Stimulated activated effector memory CD8-positive, alpha-beta T cell treated with anti-CD3 and anti-CD28 coated beads, Interleukin-12 subunit alpha, Interleukin-12 subunit beta, amount 100 ng/mL, for 72 hours (primary cell): ENCODE measurements around the gene SMG9.
A peak's percentile ranks its signal among the peaks of the same experiment; 100 is the strongest.

Experiments used
- ATAC-seq: fragments of 150-1000 bp; cut with Tn5 transposase; 2 replicates; pipeline ENCODE4 v1.10.0; 2021
- DNase-seq, 2 donors: peaks; one replicate each; pipeline ENCODE4 v3.0.0; 2021 to 2022; ENCODE audit warnings: low spot score in 2 of 2
- H3K27ac Mint-ChIP-seq: one replicate; pipeline ENCODE4 v1.8.0; 2022; ENCODE audit warnings: mild to moderate bottlenecking, mixed read lengths
- H3K36me3 Mint-ChIP-seq: one replicate; pipeline ENCODE4 v1.8.0; 2022; ENCODE audit warnings: mild to moderate bottlenecking, mixed read lengths
- H3K4me1 Mint-ChIP-seq: one replicate; pipeline ENCODE4 v1.8.0; 2022; ENCODE audit warnings: mixed read lengths
- H3K4me3 Mint-ChIP-seq: one replicate; pipeline ENCODE4 v1.8.0; 2022; ENCODE audit warnings: mild to moderate bottlenecking, mixed read lengths
- H3K9me3 Mint-ChIP-seq: one replicate; pipeline ENCODE4 v1.8.0; 2022; ENCODE audit warnings: mixed read lengths

The SMG9 gene

DNA sequence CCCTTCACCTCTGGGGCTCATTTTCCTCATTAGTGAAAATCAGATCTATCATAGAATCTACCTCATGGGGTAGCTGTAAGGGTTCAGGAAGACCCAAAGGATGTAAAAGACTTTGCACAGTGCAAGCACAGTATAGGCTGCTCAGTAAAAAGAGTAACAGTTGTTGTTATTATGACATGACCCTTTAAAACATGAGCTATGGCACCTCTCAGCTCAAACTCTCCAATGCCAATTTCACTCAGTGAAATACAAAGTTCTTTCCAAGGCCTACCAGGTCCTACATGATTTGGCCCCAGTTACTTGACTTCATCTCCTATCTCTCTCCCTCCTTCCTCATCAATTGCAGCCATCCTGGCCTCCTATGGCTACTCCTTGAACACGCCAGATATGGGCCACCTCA, 4.9 kb downstream of the SMG9 start:
- Mint-ChIP-seq H3K27ac (peak overlapping the region; percentile 74), H3K4me3 (no peak overlapping the region), H3K36me3 (peaks cover 82% of the 10 kb centered on the region), H3K9me3 (no peaks in the 10 kb centered on the region), H3K4me1 (peaks cover 77% of the 10 kb centered on the region)
- DNase-seq (no peak), ATAC-seq (no peak)

DNA sequence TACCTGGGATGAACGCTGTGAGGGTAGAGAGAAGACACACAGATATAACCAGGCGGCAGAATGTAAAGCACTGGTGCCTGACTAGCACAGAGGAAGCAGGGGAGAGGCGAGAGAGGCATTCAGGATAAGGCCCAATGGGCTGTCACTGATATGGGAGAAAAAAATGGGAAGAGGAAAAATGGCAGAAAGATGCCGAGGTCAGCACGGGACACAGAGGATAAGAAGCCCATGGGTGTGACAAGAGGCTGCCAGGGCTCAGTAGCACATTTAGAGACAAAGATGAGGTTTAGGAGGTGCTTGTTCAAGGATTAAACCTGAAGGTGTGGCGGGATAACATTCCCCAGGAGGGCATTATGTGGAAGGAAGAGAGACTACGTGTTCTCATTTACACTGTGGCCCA, 5.6 kb downstream of the SMG9 start:
- H3K27ac Mint-ChIP-seq, result peak overlapping the region; percentile 74
- ATAC-seq (no peak), DNase-seq (no peak)
- no peak overlapping the region for H3K4me3 Mint-ChIP-seq
- H3K36me3 Mint-ChIP-seq, result peaks cover 82% of the 10 kb centered on the region
- H3K4me1 Mint-ChIP-seq, result peaks cover 73% of the 10 kb centered on the region
- no peaks in the 10 kb centered on the region for H3K9me3 Mint-ChIP-seq

DNA sequence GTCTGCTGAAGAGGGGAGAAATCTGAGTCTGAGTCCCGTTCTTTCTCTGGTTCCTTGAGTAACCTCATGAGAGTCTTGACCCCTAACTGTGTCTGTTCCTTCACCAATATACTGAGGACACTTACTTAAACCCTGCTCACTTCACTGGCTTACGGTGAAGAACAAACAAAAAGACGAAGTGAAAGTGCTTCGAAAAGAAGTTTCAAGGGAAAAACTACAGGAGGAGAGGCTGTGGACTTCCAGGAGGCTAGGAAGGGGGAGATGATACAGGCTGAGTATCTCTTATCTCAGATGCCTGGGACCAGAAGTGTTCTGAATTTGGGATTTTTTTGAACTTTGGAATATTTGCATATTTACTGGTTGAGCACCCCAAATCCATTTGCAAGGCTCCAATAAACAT, 6.1 kb downstream of the SMG9 start:
- H3K27ac Mint-ChIP-seq, result peak overlapping the region; percentile 74
- H3K4me3 Mint-ChIP-seq, result peak overlapping the region; percentile 53
- peaks cover 69% of the 10 kb centered on the region for H3K4me1 Mint-ChIP-seq
- DNase-seq (no peak), ATAC-seq (no peak)
- no peaks in the 10 kb centered on the region for H3K9me3 Mint-ChIP-seq
- H3K36me3 Mint-ChIP-seq, result peaks cover 86% of the 10 kb centered on the region

DNA sequence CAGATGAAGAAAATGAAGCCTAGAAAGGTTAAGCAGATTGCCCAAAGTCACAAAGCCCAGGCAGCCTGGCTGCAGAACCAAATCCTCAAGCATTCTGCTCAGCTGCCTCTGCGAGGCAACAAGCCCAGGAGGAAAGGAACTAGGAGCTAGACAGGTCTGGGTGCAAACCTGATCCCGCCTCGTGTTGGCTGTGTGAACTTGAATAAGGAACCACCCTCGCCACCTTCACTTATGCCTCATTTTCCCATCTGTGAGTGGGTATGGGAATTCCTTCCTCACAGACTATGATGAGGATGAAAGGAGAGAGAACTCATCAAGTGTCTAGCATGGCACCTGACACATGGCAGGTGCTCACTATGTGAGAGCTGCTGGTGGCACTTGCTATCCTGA, 6.6 kb downstream of the SMG9 start:
- no peaks in the 10 kb centered on the region for H3K9me3 Mint-ChIP-seq
- no peak for DNase-seq
- peak overlapping the region; percentile 74 for H3K27ac Mint-ChIP-seq
- H3K4me1 Mint-ChIP-seq, result peaks cover 68% of the 10 kb centered on the region
- ATAC-seq, result no peak
- peaks cover 90% of the 10 kb centered on the region for H3K36me3 Mint-ChIP-seq
- peak overlapping the region; percentile 53 for H3K4me3 Mint-ChIP-seq

DNA sequence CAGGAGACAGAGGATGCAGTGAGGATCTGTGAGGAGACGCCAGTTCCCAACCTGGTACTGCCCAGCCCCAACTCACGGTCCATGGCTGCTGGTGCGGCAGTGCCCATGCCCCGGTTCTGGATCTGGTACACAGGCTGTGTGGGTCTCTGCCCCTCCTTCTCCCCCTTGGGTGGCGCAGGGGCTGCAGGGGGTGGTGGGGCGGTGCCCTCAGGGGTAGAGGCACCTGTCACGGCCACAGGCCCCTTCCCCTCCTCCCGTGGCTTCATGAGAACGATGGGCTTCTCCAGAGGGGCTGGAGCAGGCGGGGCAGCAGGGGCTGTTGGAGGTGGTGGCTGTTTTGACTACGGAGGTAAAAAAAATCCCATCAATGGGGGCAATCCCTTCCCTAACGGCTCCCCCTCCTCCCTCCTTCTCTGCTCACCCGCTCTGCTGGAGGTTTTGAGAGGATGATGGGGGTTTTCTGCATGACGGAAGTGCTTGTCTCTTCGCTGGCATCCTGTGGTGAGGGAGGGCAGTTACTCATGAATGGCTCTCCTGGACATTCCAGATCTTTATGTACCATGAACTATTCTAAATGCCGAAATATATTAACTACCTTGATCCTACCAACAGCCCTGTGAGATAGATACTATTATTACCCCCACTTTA, 7.1 kb downstream of the SMG9 start:
- H3K4me1 Mint-ChIP-seq, result peaks cover 63% of the 10 kb centered on the region
- H3K4me3 Mint-ChIP-seq, result peak overlapping the region; percentile 53
- H3K36me3 Mint-ChIP-seq, result peaks cover 96% of the 10 kb centered on the region
- peak; percentile 36 for ATAC-seq
- H3K9me3 Mint-ChIP-seq, result no peaks in the 10 kb centered on the region
- no peak for DNase-seq
- peak overlapping the region; percentile 74 for H3K27ac Mint-ChIP-seq

DNA sequence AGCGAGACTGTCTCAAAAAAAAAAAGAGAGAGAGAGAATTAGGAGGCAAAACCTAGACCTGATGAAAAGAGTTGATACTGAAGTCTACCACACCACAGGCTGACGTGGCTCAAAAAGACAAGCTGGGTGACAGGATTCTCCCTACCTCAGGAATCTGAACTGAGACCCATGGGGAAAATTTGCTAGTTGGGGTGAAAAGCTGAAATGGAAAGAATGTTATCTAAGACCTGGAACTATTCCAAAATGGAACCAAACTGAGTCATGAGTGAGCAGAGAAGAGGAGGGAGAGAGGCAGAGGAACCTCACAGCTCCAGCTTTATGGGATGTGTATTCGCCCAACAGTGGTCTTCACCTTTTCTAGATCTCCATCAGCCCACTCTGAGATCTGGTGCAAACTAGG, 11.7 kb downstream of the SMG9 start:
- Mint-ChIP-seq H3K4me3 (no peak overlapping the region), H3K36me3 (peaks cover 100% of the 10 kb centered on the region), H3K9me3 (no peaks in the 10 kb centered on the region), H3K27ac (peak overlapping the region; percentile 64), H3K4me1 (peaks cover 30% of the 10 kb centered on the region)
- DNase-seq (no peak), ATAC-seq (no peak)

DNA sequence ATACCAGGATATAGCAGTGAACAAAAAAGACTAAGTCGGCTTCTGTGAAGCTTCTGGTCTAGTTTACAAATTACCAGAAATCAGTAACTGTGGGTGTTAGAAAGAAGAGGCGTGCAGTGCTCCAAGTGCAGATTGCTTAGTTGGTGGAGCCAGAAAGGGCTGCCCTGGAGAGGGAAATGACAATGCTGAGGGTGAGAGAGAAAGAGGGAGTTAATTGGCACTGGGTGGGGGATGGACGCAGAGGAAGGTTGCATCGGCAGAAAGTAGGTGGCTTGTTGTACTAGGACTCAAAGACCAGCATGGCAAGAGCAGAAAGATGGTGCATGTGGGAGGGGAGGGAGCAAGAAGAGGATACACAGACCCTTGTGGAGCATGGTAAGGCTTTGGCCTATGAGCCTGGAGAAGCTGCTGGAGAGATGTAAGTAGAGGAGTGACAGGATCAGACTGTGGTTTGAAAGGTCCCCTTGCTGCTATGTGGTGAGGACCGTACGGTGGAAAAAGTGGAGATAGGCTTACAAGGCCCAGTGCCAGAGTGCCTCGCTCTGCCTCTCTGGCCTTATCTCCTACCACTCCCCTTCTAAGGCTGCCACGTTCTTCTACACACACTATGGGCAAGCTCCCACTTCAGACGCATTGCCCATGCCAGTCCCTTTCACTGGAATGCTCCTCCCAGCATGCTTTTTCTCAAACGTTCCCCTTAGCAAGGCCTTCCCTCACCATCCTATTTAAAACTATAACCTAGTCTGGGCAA, 13.5 kb downstream of the SMG9 start:
- ATAC-seq (no peak), DNase-seq (no peak)
- H3K4me1 Mint-ChIP-seq, result peaks cover 22% of the 10 kb centered on the region
- no peak overlapping the region for H3K4me3 Mint-ChIP-seq
- no peaks in the 10 kb centered on the region for H3K9me3 Mint-ChIP-seq
- H3K36me3 Mint-ChIP-seq, result peaks cover 100% of the 10 kb centered on the region
- H3K27ac Mint-ChIP-seq, result peak overlapping the region; percentile 15

DNA sequence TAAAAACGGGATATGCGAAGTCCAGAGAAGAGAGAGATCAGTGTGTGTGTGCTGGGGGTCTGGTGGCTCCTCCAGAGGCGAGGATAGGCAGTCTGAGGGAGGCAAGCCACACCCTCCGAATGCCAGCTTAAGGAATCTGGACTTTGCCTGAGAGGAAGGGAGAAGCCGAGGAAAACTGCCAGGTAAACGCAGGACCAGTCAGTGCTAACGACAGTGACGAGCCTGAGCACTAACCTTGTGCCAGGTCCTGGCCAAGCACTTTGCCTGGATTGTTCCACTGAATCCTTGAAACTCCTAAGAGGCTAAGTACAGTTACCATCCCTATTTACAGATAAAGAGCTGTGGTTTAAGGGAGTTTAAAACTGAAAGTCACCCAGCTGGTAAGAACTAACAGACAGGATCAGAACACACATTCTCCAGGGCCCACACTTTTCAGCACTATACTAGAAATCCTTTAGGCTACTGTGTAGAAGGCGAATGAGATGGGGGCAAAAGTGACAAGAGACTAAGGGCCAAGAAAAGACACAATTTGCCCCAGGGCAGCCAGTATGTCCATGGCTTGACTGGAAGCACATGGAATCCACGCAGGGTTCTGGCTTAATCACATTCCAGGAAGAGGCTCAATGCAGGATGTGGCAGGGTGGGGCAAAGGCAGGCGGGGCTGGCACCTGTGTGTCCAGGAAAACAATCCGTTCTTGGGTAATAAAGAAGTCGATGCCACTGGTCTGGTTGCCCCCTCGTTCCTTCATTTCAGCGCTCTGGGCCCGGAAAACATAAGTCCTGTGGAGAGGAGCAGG, 15.1 kb downstream of the SMG9 start:
- H3K4me1 Mint-ChIP-seq, result peaks cover 15% of the 10 kb centered on the region
- no peak for DNase-seq
- no peaks in the 10 kb centered on the region for H3K9me3 Mint-ChIP-seq
- no peak for ATAC-seq
- peaks cover 99% of the 10 kb centered on the region for H3K36me3 Mint-ChIP-seq
- peak overlapping the region; percentile 89 for H3K27ac Mint-ChIP-seq
- no peak overlapping the region for H3K4me3 Mint-ChIP-seq

DNA sequence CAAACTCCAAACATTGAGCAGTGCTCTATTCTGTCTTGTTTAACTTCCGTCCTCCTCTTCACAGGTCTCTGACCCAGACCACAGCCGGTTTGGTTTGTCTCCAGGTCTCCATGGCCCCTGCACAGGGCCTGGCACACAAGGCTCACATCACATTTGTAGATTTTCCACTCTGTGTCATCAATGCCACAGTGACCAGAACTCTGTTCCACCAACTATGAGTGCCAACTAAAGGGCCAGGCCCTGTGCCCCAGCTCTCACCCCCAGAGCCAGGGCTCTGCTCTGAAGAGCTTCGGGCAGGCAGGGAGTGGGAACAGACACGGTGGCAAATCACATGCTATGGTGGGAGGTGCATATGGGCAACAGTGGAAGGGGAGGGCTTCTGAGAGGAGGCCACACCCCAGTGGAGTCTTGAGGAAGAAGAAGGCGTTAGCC, 16.0 kb downstream of the SMG9 start:
- peak overlapping the region; percentile 89 for H3K27ac Mint-ChIP-seq
- H3K36me3 Mint-ChIP-seq, result peaks cover 99% of the 10 kb centered on the region

DNA sequence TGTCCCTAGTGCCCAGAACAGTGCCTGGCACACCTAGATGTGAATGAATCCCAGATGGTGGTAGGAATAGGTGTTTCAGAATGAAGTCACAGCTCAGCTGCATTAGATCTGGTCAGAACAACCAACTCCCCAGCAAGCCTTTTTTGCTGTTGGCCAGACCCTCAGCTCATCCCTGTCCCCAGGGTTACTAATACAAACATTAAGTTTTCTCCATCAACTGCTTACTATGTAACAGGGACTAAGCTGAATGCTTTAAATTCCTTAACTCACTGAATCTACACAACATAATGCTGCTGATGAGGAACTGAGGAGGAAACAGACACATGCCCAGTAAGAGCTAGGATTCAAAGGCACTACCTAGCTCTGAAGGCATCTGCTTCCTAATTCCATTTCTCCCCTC, 18.8 kb downstream of the SMG9 start:
- ATAC-seq (no peak), DNase-seq (no peak)
- no peaks in the 10 kb centered on the region for H3K9me3 Mint-ChIP-seq
- peaks cover 97% of the 10 kb centered on the region for H3K36me3 Mint-ChIP-seq
- peak overlapping the region; percentile 55 for H3K27ac Mint-ChIP-seq
- no peak overlapping the region for H3K4me3 Mint-ChIP-seq
- H3K4me1 Mint-ChIP-seq, result peaks cover 15% of the 10 kb centered on the region

More for the DNA sequence above, 16.0 kb downstream of the SMG9 start:
- Mint-ChIP-seq H3K9me3 (no peaks in the 10 kb centered on the region), H3K4me1 (peaks cover 15% of the 10 kb centered on the region), H3K4me3 (no peak overlapping the region)
- no peak for DNase-seq
- ATAC-seq, result peak; percentile 46

DNA sequence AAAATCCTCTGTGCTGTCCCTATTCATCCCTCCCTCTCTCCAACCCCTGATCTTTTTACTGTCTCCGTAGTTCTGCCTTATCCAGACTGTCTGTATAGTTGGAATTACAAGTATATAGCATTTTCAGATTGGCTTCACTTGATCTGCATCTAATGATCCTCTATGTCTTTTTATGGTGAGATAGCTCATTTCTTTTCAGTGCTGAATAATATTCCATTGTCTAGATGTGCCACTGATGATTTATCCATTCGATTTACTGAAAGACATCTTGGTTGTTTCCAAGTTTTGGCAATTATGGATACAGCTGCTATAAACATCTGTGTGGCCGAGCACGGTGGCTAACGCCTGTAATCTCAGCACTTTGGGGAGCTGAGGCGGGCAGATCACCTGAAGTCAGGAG, 19.7 kb downstream of the SMG9 start:
- H3K27ac Mint-ChIP-seq, result no peak overlapping the region
- no peak for ATAC-seq
- no peaks in the 10 kb centered on the region for H3K9me3 Mint-ChIP-seq
- DNase-seq, result no peak
- H3K4me1 Mint-ChIP-seq, result peaks cover 15% of the 10 kb centered on the region
- H3K4me3 Mint-ChIP-seq, result no peak overlapping the region
- peaks cover 97% of the 10 kb centered on the region for H3K36me3 Mint-ChIP-seq

DNA sequence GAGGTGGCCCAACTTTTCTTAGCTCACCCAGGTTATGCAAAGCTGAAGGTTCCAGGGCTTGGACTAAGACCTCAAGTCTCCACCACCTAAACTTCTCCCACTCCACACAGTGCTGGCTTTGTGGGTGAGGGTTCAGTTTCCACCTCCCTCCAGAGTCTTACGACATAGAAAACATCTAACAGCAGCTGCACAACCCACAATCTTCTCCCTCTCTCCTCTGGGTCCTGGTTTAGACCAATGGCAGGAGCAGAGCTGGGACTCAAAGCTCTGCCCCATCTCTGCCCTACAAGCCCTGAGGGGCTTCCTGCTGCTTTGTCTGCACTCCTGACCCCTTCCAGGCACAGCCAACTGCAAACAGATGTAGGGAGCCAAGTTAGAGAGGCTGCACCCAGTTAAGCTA, 22.9 kb downstream of the SMG9 start:
- no peak for ATAC-seq

DNA sequence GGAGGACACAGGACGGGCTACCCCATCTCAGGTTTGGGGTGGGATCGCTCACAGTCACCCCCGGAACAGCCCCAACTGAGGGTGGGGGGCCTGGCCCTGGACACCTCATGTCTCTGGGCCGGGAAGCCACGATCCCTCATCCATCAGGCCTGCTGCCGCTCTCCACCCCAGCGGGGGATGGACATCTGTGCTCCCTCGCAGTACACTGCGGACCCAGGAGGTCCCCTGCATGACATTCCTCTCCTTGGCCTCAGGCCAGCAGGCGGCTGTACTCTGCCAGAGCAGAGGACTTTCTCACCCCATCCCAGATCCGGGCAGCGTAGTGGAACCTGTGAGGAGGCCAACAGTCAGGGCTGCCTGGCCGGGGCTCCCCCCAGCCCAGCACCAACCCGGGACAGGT, 23.4 kb downstream of the SMG9 start:
- ATAC-seq (no peak), DNase-seq (no peak)
- Mint-ChIP-seq H3K9me3 (no peaks in the 10 kb centered on the region), H3K36me3 (peaks cover 75% of the 10 kb centered on the region), H3K27ac (peak overlapping the region; percentile 35), H3K4me3 (no peak overlapping the region), H3K4me1 (peaks cover 2% of the 10 kb centered on the region)

More for the DNA sequence above, 22.9 kb downstream of the SMG9 start:
- DNase-seq, result no peak
- no peaks in the 10 kb centered on the region for H3K9me3 Mint-ChIP-seq
- peaks cover 7% of the 10 kb centered on the region for H3K4me1 Mint-ChIP-seq
- H3K27ac Mint-ChIP-seq, result peak overlapping the region; percentile 35
- peaks cover 80% of the 10 kb centered on the region for H3K36me3 Mint-ChIP-seq
- no peak overlapping the region for H3K4me3 Mint-ChIP-seq

DNA sequence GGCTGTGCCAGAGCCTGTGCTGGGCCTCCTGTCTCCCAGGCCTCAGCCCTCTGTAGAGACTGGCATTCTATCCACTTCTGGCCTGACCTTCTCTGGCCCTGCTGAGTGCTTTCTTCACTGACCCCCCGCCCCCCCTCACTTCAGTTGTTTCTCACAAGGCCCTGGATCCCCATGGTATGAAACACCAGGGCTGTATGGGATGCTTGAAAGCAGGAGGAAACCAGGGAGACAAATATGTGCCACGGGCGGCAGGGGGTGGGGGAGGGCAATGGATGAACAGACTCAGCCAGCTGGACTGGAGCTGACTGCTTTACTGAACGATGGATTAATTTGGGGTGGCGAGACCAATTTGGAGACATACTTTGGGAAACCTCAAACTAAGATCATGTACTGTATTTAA, 24.8 kb downstream of the SMG9 start:
- H3K36me3 Mint-ChIP-seq, result peaks cover 61% of the 10 kb centered on the region

DNA sequence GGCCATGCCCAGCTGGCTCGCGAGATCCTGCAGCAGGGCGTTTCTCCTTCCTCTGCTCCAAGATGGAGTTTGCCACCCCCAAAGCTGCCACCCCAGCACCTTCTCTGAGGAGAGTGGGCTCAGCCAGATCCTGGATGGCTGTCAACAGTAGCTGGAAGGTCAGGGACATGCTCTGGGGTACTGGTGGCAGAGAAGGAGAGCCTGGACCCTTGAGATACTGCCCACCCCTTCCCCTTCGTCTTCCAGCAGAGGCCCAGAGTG, 27.2 kb downstream of the SMG9 start:
- Mint-ChIP-seq H3K9me3 (no peaks in the 10 kb centered on the region), H3K4me3 (no peak overlapping the region), H3K27ac (no peak overlapping the region), H3K4me1 (no peaks in the 10 kb centered on the region), H3K36me3 (peaks cover 37% of the 10 kb centered on the region)
- DNase-seq (no peak), ATAC-seq (no peak)

More for the DNA sequence above, 24.8 kb downstream of the SMG9 start:
- H3K4me1 Mint-ChIP-seq, result no peaks in the 10 kb centered on the region
- no peaks in the 10 kb centered on the region for H3K9me3 Mint-ChIP-seq
- H3K4me3 Mint-ChIP-seq, result no peak overlapping the region
- DNase-seq (no peak), ATAC-seq (no peak)
- peak overlapping the region; percentile 64 for H3K27ac Mint-ChIP-seq
